Activated CD4-positive, alpha-beta T cell treated with anti-CD3 and anti-CD28 coated beads, Interleukin-2, amount 50 U/mL, for 16 hours (primary cell): ENCODE results near the gene PLEKHH3.
A peak's percentile ranks its signal among the peaks of the same experiment; 100 is the strongest.

Experiments
- DNase-seq: peaks from one replicate; pipeline ENCODE4 v3.0.0-alpha.2; 2020

Gene PLEKHH3

GRCh38 chr17:42676424-42677011 lies at the start of gene PLEKHH3:
Gene PLEKHH3, minus strand, starts transcription at chr17:42676994. Its CDS starts 431 bp downstream, at chr17:42676563.
- DNase-seq, result no peak

GRCh38 chr17:42725143-42725542 lies 48.3 kb upstream of the PLEKHH3 start:
- no peak for DNase-seq

- no peak for DNase-seq
Observed at GRCh38 chr17:42723636-42724035, 46.8 kb upstream of the PLEKHH3 start.

GRCh38 chr17:42720996-42721583 lies 44.3 kb upstream of the PLEKHH3 start:
- DNase-seq, result peak; percentile 62

DNA sequence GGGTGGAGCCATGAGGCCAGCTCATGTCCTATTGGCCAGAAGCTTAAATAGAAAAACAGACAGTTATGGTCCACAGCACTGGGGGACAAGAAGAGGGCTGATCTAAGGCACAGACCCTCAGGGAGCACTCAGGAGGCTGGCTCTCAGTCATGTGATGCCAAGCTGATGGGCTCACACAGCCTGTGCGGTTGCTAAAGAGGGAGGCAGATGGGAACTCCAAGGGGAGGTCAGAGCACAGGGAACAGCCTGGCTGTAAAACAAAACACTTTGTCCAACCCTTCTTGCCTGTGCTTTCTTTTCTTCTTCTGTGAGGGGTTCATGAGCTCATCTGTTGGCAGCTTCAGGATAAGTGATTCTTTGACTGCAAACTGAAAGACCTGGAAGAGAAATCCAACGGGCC lies 32.8 kb upstream of the PLEKHH3 start:
- no peak for DNase-seq

- no peak for DNase-seq
Observed at GRCh38 chr17:42708588-42708987, 31.8 kb upstream of the PLEKHH3 start.

DNA sequence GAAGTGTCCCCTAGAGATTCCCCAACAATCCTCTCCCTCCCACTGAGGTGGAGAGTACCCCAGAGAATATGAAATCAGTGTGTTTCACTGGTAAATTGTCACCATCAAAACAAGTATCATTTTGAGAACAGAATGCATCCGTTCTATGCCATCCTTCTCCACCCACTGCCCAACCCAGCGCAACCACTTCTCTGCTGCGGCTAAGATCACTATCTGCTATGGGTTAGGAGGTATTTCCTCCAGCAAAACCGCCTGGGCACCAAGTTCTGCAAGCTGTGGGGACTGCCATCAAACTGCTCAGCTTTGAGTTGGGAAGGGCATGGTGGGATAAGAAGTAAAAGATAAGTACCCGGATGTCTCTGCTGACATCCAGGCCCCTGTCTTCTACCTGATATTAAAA lies 29.9 kb upstream of the PLEKHH3 start:
- DNase-seq, result peak; percentile 93

- peak; percentile 94 for DNase-seq
Observed at GRCh38 chr17:42704837-42705494, 28.2 kb upstream of the PLEKHH3 start.

DNA sequence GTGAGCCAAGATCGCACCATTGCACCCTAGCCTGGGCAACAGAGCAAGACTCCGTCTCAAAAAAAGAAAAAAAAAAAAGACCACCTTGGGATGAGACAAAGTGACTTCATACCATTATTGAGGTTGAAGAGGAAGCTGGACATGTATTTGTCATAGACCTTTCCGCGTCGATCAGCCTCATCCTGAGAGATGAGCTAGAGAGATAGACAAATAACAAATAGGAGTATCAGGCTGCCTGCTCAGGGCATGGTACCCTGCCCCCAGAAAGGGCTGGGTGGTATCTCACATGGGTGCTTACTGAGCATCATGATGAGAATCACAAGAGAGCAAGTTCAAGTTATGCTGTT lies 27.7 kb upstream of the PLEKHH3 start:
- DNase-seq, result peak; percentile 68

- DNase-seq, result no peak
Observed at GRCh38 chr17:42702446-42702845, 25.7 kb upstream of the PLEKHH3 start.

- DNase-seq, result no peak
Observed at GRCh38 chr17:42700586-42701289, 23.9 kb upstream of the PLEKHH3 start.

GRCh38 chr17:42699415-42699740 lies 22.6 kb upstream of the PLEKHH3 start:
- no peak for DNase-seq

DNA sequence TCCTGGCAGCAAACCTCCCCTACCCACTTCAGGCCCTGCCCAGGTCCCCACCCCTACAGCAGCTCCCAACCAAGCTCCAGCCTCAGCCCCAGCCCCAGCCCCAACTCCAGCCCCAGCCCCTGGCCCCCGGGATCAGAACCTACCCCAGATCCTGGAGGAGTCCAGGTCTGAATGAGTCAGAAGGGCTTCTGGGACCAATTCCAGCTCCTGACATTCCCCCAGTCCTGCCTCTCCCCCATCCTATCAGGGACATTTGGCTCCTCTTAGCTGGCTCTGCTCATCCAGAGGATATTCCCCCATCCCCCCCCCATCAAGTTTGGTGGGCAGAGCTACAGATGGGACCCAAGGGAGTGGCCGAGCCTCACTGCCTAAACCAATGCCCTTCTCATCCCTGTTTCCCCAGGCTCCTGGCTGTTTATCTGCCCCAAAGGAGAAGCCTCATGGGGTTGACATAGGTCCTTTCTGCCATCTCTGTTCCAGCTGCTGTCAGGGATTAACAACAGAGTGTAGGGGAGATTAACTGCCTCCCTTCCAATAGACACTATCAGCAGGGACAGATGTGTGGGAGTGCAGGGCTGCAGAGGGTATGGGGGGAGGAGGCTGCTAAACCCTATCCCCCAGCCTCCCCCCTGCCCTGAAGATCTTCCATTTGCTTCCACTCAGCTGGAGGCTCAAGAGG lies 22.1 kb upstream of the PLEKHH3 start:
- no peak for DNase-seq

DNA sequence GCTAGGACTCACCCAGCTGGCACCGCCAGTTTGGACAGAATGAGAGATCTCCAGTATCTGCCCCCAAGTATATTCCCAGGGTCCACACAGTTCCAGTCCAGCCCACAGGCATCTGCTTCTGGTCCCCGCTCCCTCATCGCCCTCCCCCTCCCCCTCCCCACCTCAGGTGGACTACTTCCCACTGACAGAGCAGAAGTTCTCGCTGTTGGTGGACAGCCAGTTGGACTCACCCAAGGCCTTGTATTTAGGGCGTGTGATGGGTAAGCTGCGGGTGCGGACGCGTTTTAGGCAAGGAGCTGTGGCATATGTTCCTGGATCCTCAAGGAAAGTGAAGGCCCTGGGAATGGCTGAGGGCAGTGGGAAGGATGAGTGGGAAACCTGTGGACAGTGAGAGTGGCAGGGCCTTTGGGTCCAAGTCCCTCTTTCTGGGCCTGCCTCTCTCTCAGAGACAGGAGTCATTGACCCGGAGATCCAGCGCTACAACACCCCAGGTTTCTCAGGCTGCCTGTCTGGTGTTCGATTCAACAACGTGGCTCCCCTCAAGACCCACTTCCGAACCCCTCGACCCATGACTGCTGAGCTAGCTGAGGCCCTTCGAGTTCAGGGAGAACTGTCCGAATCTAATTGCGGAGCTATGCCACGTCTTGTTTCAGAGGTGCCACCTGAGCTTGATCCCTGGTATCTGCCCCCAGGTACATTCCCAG lies 20.5 kb upstream of the PLEKHH3 start:
- no peak for DNase-seq

GRCh38 chr17:42695500-42695899 lies 18.7 kb upstream of the PLEKHH3 start:
- DNase-seq, result no peak

- no peak for DNase-seq
Observed at GRCh38 chr17:42694524-42694923, 17.7 kb upstream of the PLEKHH3 start.

GRCh38 chr17:42692489-42692888 lies 15.7 kb upstream of the PLEKHH3 start:
- no peak for DNase-seq

- DNase-seq, result no peak
Observed at GRCh38 chr17:42691021-42691545, 14.3 kb upstream of the PLEKHH3 start.

DNA sequence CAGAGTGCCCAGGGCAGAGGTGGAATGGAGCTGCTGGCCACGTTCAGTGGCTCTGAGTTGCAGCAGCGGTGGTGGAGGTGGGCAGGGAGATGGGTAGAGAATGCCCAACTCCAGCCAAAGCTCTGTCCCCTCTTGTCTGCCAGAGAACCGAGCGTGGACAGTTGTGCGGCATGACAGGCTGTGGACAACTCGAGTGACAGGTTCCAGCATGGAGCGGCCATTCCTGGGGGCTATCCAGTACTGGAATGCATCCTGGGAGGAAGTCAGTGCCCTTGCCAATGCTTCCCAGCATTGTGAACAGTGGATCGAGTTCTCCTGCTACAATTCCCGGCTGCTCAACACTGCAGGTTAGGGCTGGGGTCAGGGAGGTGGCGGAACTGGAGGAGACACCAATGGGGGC lies 13.8 kb upstream of the PLEKHH3 start:
- no peak for DNase-seq

- DNase-seq, result no peak
Observed at GRCh38 chr17:42687707-42688320, 11.0 kb upstream of the PLEKHH3 start.

GRCh38 chr17:42686520-42687128 lies 9.8 kb upstream of the PLEKHH3 start:
- DNase-seq, result no peak

GRCh38 chr17:42685831-42686230 lies 9.0 kb upstream of the PLEKHH3 start:
- DNase-seq, result no peak
